ENCODE results near the gene LRRIQ4.

Gene LRRIQ4

DNA sequence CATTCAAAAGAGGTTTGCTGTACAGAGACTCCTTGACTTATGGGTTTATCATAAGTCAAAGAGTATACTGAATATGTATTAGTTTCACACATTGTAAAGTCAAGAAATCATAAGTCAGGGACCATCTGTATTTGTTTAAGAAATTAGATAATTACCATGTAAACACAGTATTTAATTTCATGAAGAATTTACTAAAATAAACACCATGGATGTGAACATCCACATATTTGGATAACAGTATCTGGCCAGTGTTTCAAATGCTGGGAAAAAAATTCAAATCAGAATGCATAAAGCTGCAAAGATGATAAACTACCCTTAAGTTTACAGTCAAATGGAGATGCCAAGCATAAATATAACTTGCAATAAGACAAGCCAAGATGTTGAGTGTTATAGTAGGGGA lies 22.5 kb upstream of the LRRIQ4 start:
- TF ChIP-seq POLR2AphosphoS5 (IDR thresholded peaks at IDR 0.05; ENCODE audit: low read depth, low read length) (no peak), SIN3A (IDR thresholded peaks at IDR 0.05; ENCODE audit: borderline replicate concordance, insufficient read depth, low read length) (no peak), TAF1 (IDR thresholded peaks at IDR 0.05; ENCODE audit: borderline replicate concordance, insufficient read depth, low read length) (no peak), FOXP2 (optimal IDR thresholded peaks at IDR 0.05; ENCODE audit: borderline replicate concordance, extremely low read depth, extremely low read length, insufficient read depth) (no peak)
- TF ChIP-seq, protein P1, sequence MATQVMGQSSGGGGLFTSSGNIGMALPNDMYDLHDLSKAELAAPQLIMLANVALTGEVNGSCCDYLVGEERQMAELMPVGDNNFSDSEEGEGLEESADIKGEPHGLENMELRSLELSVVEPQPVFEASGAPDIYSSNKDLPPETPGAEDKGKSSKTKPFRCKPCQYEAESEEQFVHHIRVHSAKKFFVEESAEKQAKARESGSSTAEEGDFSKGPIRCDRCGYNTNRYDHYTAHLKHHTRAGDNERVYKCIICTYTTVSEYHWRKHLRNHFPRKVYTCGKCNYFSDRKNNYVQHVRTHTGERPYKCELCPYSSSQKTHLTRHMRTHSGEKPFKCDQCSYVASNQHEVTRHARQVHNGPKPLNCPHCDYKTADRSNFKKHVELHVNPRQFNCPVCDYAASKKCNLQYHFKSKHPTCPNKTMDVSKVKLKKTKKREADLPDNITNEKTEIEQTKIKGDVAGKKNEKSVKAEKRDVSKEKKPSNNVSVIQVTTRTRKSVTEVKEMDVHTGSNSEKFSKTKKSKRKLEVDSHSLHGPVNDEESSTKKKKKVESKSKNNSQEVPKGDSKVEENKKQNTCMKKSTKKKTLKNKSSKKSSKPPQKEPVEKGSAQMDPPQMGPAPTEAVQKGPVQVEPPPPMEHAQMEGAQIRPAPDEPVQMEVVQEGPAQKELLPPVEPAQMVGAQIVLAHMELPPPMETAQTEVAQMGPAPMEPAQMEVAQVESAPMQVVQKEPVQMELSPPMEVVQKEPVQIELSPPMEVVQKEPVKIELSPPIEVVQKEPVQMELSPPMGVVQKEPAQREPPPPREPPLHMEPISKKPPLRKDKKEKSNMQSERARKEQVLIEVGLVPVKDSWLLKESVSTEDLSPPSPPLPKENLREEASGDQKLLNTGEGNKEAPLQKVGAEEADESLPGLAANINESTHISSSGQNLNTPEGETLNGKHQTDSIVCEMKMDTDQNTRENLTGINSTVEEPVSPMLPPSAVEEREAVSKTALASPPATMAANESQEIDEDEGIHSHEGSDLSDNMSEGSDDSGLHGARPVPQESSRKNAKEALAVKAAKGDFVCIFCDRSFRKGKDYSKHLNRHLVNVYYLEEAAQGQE (IDR thresholded peaks at IDR 0.05; ENCODE audit: insufficient read depth in 1 of 2, low read depth in 2 of 2, low read length in 2 of 2), result no peak

DNA sequence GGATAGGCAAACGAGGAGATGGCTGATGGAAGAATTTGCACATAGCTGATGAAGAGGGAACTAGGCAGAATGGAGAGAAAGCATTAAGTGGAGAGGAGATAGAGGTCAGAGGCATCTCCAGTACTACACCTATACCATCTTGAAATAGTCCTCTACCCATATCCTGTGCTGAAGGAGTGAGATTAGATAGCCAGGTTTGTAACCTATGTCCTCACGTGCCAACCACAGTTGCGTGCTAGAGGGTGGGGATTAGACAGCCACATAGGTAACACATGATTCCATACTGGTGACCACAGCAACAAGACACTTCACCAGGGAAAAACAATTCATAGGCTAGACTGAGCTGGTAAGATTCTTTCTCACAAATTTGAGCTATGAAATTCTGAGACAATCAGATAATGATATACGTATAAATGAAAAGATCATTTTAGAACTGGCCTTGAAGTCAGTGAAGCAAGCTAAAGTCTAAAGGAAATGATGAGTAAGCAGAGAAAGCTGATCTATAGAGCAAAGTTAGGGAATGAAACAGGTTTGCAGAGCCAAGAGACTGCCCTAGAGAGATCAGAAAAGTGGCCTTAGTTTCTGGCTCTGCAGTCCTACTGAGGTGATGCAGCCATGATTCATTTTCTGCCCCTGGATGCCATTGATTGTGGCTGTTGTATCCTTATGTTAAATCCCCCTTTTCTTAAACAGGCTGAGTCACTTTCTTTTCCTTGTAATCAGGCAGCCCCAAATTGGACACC lies 21.8 kb upstream of the LRRIQ4 start:
- TF ChIP-seq FOXP2 (optimal IDR thresholded peaks at IDR 0.05; ENCODE audit: borderline replicate concordance, extremely low read depth, extremely low read length, insufficient read depth) (no peak), SIN3A (IDR thresholded peaks at IDR 0.05; ENCODE audit: borderline replicate concordance, insufficient read depth, low read length) (no peak), TAF1 (IDR thresholded peaks at IDR 0.05; ENCODE audit: borderline replicate concordance, insufficient read depth, low read length) (no peak), POLR2AphosphoS5 (IDR thresholded peaks at IDR 0.05; ENCODE audit: low read depth, low read length) (no peak)
- TF ChIP-seq, protein P1 (IDR thresholded peaks at IDR 0.05; ENCODE audit: insufficient read depth in 1 of 2, low read depth in 2 of 2, low read length in 2 of 2), result no peak

DNA sequence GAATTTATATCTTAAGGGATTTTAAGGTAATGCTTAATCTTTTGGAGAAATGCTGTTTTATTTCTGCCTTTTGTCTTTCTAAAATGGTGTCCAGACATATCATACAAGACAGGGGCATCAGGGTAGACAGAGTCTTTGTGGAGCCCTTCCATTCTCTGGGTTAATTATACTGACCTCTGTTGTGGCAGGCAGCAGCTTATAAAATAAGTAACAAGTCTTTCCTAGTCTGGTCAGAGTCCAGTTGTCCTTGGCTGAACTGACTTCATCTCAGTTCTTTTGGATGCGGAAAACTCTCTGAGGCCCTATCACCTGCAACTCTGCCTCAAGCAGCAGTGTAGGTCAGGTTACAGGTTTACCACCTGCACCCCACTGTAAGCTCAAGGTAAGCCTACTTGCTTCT lies 20.3 kb upstream of the LRRIQ4 start:
- TF ChIP-seq POLR2AphosphoS5 (IDR thresholded peaks at IDR 0.05; ENCODE audit: low read depth, low read length) (no peak), TAF1 (IDR thresholded peaks at IDR 0.05; ENCODE audit: borderline replicate concordance, insufficient read depth, low read length) (no peak), FOXP2 (optimal IDR thresholded peaks at IDR 0.05; ENCODE audit: borderline replicate concordance, extremely low read depth, extremely low read length, insufficient read depth) (no peak), SIN3A (IDR thresholded peaks at IDR 0.05; ENCODE audit: borderline replicate concordance, insufficient read depth, low read length) (no peak)

DNA sequence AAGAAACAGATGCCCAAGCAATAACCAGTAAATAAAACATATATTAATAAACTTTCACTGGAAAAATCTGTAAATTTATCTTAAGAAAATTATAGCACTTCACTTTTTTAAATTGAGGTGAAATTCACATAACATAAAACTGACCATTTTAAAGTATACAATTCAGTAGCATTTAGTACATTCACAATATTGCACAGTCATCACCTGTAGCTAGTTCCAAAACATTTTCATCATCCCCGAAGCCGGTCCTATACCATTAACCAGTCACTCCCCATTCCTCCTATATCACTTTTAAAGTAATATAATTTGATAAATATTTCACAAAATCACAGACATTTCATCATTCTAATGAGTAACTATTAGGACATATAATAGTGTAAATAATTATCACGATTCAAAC lies 8.0 kb upstream of the LRRIQ4 start:
- TF ChIP-seq, protein P1 (IDR thresholded peaks at IDR 0.05; ENCODE audit: insufficient read depth in 1 of 2, low read depth in 2 of 2, low read length in 2 of 2), result no peak
- no peak for TF ChIP-seq FOXP2 (optimal IDR thresholded peaks at IDR 0.05; ENCODE audit: borderline replicate concordance, extremely low read depth, extremely low read length, insufficient read depth)
- no peak for TF ChIP-seq POLR2AphosphoS5 (IDR thresholded peaks at IDR 0.05; ENCODE audit: low read depth, low read length)
- no peak for TF ChIP-seq TAF1 (IDR thresholded peaks at IDR 0.05; ENCODE audit: borderline replicate concordance, insufficient read depth, low read length)
- TF ChIP-seq SIN3A (IDR thresholded peaks at IDR 0.05; ENCODE audit: borderline replicate concordance, insufficient read depth, low read length), result no peak

DNA sequence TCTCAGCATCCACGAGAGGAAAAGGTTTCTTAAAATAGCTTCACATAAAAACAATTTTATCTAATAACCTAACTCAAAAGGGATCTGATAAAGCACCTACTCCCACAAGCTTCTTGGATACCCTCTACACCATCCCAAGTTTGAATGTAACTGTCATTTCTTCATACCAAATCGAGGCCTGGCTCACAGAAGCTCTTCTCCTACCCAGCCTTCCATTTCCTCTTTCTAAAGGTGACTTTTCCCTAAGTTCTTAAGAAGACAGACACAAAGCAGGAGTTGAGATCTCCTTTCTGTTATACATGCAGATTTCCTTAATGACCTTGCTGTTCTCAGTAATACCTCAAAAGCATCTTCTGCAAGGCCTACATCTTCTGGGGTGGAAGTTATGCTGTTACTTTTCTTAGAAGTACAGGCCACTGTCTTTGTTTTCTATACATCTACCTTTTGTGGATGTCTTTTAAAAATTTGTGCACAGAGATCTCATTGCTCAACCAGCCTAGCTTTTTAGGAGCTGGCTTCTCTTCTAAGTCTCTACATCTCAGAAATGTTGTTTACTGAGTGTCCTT lies 3.4 kb upstream of the LRRIQ4 start:
- TF ChIP-seq TAF1 (IDR thresholded peaks at IDR 0.05; ENCODE audit: borderline replicate concordance, insufficient read depth, low read length), result no peak
- no peak for TF ChIP-seq FOXP2 (optimal IDR thresholded peaks at IDR 0.05; ENCODE audit: borderline replicate concordance, extremely low read depth, extremely low read length, insufficient read depth)

All from PFSK-1 (cell line).